Vagina (tissue), 2 donors: Measurements from ENCODE around the gene MBP. TPM values are rescaled to one million over a fixed set of nuclear protein-coding genes. Genes with fewer than 3 reads are reported as not detected.

Experiments used
- DNase-seq, 2 donors: peaks; one replicate each; pipeline ENCODE4 v3.0.0-alpha.2; 2017; ENCODE audit errors: extremely low spot score in 2 of 2
- H3K27ac ChIP-seq: fragments of 200-600 bp; sonication (generic); one replicate; pipeline ENCODE4 v1.5.1; 2019
- H3K27me3 ChIP-seq: fragments of 200-600 bp; sonication (generic); one replicate; pipeline ENCODE4 v1.5.1; 2019
- H3K36me3 ChIP-seq, 2 donors: fragments of 200-600 bp; sonication (generic); one replicate each; pipeline ENCODE4 v1.5.1; 2017 to 2019
- H3K4me1 ChIP-seq: fragments of 200-600 bp; sonication (generic); one replicate; pipeline ENCODE4 v1.5.1; 2019
- H3K4me3 ChIP-seq, 2 donors: fragments of 200-600 bp; sonication (generic); 1 replicate in 1 of 2; 2 replicates in 1 of 2; pipeline ENCODE4 v1.5.1; 2016 to 2019
- H3K9me3 ChIP-seq: fragments of 200-600 bp; sonication (generic); one replicate; pipeline ENCODE4 v1.5.1; 2019
- POLR2A ChIP-seq, 2 donors: fragments of 450-650 bp; IDR thresholded peaks; one replicate each; pipeline ENCODE4 v1.6.1; 2017; ENCODE audit warnings: antibody characterized with exemption in 2 of 2, mild to moderate bottlenecking in 2 of 2, moderate library complexity in 2 of 2
- POLR2AphosphoS5 ChIP-seq, 2 donors: sonication (generic); formaldehyde crosslinking; IDR thresholded peaks; one replicate each; pipeline ENCODE4 v1.9.0; 2017; ENCODE audit warnings: antibody characterized with exemption in 2 of 2, mild to moderate bottlenecking in 2 of 2, low read depth in 1 of 2; ENCODE audit not compliant: insufficient read depth in 1 of 2
- intact Hi-C: fragments of 100-400 bp; cut with DNase I; formaldehyde crosslinking; loops from one replicate; pipeline ENCODE4 v1.15.1; 2023
- total RNA-seq: library from RNA; depleted of rRNA; stranded (reverse); fragments of >200 nt; gene quantifications from one replicate; pipeline ENCODE4 v1.2.3, GENCODE V29; 2016
- TF ChIP-seq, protein P1 (sequence below), 3 experiments: fragments of 450-650 bp in 2 of 3; fragments of 200-600 bp in 1 of 3; sonication (generic) in 1 of 3; IDR thresholded peaks; one replicate each; pipeline ENCODE4 v1.5.1; 2017 to 2019; ENCODE audit warnings: antibody characterized with exemption in 3 of 3, mild to moderate bottlenecking in 2 of 3, moderate library complexity in 2 of 3

The MBP gene
- total RNA-seq, 1 donor from 2014 or later, result 33.6 TPM

- TF ChIP-seq, protein P1, sequence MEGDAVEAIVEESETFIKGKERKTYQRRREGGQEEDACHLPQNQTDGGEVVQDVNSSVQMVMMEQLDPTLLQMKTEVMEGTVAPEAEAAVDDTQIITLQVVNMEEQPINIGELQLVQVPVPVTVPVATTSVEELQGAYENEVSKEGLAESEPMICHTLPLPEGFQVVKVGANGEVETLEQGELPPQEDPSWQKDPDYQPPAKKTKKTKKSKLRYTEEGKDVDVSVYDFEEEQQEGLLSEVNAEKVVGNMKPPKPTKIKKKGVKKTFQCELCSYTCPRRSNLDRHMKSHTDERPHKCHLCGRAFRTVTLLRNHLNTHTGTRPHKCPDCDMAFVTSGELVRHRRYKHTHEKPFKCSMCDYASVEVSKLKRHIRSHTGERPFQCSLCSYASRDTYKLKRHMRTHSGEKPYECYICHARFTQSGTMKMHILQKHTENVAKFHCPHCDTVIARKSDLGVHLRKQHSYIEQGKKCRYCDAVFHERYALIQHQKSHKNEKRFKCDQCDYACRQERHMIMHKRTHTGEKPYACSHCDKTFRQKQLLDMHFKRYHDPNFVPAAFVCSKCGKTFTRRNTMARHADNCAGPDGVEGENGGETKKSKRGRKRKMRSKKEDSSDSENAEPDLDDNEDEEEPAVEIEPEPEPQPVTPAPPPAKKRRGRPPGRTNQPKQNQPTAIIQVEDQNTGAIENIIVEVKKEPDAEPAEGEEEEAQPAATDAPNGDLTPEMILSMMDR (IDR thresholded peaks at IDR 0.05), result no peak
- TF ChIP-seq POLR2AphosphoS5 (IDR thresholded peaks at IDR 0.05; ENCODE audit: insufficient read depth in 1 of 2, low read depth in 1 of 2) (no peak), POLR2A (IDR thresholded peaks at IDR 0.05) (no peak)
- Histone ChIP-seq H3K36me3 (no peaks in the 10 kb centered on the region), H3K27me3 (no peaks in the 10 kb centered on the region), H3K9me3 (no peaks in the 10 kb centered on the region), H3K4me3 (no peak overlapping the region), H3K27ac (no peak overlapping the region), H3K4me1 (no peaks in the 10 kb centered on the region)
- intact Hi-C loops, result loop anchor here (10.0 kb wide), 1 partner anchor 177 kb away; no protein-coding TSS in a partner anchor
- DNase-seq, result peak; percentile 70 to 80
Measured at GRCh38 chr18:76982038-76982437, 150.5 kb downstream of the MBP start.

DNA sequence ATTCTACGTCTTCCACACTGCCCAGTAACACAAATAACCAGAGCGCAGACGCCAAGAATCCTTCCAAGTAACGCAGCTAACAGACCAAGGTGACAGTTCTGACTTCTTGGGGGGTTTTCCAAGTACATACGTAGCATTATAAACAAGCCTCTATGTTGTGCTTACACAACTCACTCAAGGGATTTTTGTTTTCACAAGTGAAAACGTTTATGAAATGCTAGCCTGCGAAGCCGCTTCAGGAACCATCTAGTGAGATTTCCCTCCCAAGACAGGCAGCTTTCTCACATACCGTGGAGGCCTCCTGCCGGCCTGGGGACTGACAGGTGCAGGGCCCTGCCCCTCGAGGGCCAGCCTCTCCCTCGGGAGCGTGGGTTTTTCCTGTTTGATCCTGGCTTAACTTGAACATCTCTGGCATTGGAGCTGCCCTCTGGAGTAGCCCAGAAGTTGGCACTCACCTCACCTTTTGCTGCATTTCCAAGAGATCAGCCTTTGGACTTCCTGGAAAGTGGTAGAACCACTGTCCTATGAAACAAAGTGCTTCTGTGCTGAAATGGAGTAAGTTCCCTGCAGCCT is 151.1 kb downstream of the MBP start:
- no peaks in the 10 kb centered on the region for H3K4me1 ChIP-seq
- no peaks in the 10 kb centered on the region for H3K9me3 ChIP-seq
- intact Hi-C loops, result loop anchor here (10.0 kb wide), 1 partner anchor 177 kb away; no protein-coding TSS in a partner anchor

GRCh38 chr18:76980663-76981395 is 151.8 kb downstream of the MBP start:
- no peaks in the 10 kb centered on the region for H3K9me3 ChIP-seq
- H3K36me3 ChIP-seq, result no peaks in the 10 kb centered on the region
- no peaks in the 10 kb centered on the region for H3K4me1 ChIP-seq
- H3K27ac ChIP-seq, result no peak overlapping the region
- no peak for TF ChIP-seq POLR2A (IDR thresholded peaks at IDR 0.05)
- TF ChIP-seq POLR2AphosphoS5 (IDR thresholded peaks at IDR 0.05; ENCODE audit: insufficient read depth in 1 of 2, low read depth in 1 of 2), result no peak
- TF ChIP-seq, protein P1 (IDR thresholded peaks at IDR 0.05), result no peak
- H3K4me3 ChIP-seq, result no peak overlapping the region
- H3K27me3 ChIP-seq, result no peaks in the 10 kb centered on the region
- peak; percentile 72 for DNase-seq
- intact Hi-C loops, result loop anchor here (10.0 kb wide), 1 partner anchor 176 kb away; no protein-coding TSS in a partner anchor

More for the DNA sequence above, 151.1 kb downstream of the MBP start:
- H3K27ac ChIP-seq, result no peak overlapping the region
- TF ChIP-seq POLR2A (IDR thresholded peaks at IDR 0.05) (no peak), POLR2AphosphoS5 (IDR thresholded peaks at IDR 0.05; ENCODE audit: insufficient read depth in 1 of 2, low read depth in 1 of 2) (no peak)
- TF ChIP-seq, protein P1 (IDR thresholded peaks at IDR 0.05), result no peak
- H3K27me3 ChIP-seq, result no peaks in the 10 kb centered on the region
- no peak overlapping the region for H3K4me3 ChIP-seq
- no peaks in the 10 kb centered on the region for H3K36me3 ChIP-seq
- DNase-seq, result peak; percentile 37 to 61

- H3K4me1 ChIP-seq, result no peaks in the 10 kb centered on the region
- intact Hi-C loops, result loop anchor here (10.0 kb wide), 1 partner anchor 175 kb away; no protein-coding TSS in a partner anchor
- H3K9me3 ChIP-seq, result no peaks in the 10 kb centered on the region
- no peak overlapping the region for H3K4me3 ChIP-seq
- no peaks in the 10 kb centered on the region for H3K27me3 ChIP-seq
- H3K36me3 ChIP-seq, result no peaks in the 10 kb centered on the region
- TF ChIP-seq POLR2A (IDR thresholded peaks at IDR 0.05), result no peak
- TF ChIP-seq POLR2AphosphoS5 (IDR thresholded peaks at IDR 0.05; ENCODE audit: insufficient read depth in 1 of 2, low read depth in 1 of 2), result no peak
- TF ChIP-seq, protein P1 (IDR thresholded peaks at IDR 0.05), result no peak
- peak; percentile 34 to 70 for DNase-seq
- H3K27ac ChIP-seq, result no peak overlapping the region
Measured at GRCh38 chr18:76979906-76980305, 152.7 kb downstream of the MBP start.
